Measurements from ENCODE around the gene AQP5. TPM values are rescaled to one million over a fixed set of nuclear protein-coding genes. Genes with fewer than 3 reads are reported as not detected.

The AQP5 gene
- total and polyA plus RNA-seq, 2 donors (not counting 3 experiments of a cell fraction or from before 2014, with no cell fraction given), result 0.95 to 2.3 TPM

DNA sequence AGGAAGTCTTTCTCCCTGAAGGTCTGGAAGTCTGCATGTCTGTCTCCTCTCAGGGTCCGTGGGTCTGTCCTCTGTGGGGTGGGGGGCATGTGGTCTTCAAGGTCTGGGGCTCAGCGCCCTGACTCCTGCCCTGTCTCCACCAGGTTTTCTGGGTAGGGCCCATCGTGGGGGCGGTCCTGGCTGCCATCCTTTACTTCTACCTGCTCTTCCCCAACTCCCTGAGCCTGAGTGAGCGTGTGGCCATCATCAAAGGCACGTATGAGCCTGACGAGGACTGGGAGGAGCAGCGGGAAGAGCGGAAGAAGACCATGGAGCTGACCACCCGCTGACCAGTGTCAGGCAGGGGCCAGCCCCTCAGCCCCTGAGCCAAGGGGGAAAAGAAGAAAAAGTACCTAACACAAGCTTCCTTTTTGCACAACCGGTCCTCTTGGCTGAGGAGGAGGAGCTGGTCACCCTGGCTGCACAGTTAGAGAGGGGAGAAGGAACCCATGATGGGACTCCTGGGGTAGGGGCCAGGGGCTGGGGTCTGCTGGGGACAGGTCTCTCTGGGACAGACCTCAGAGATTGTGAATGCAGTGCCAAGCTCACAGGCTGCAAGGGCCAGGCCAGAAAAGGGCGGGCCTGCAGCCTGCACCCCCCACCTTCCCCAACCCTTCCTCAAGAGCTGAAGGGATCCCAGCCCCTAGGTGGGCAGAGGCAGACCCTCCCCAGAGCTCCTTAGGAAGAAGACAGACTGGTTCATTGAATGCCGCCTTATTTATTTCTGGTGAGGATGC is 3.4 kb downstream of the AQP5 start:
- no peak overlapping the region for H3K27ac ChIP-seq (ENCODE audit: insufficient read depth, low read depth, low read length)
- dilution Hi-C loops (cut with MboI; ENCODE audit: extremely low pct_ligation_motif_present, low sequenced_read_pairs) (loop anchor here (25.0 kb wide), 1 partner anchor 97 kb away; the partner anchor contains the start of gene ASIC1), intact Hi-C loops (cut with micrococcal nuclease) (loop anchor here (5.0 kb wide), 1 partner anchor 212 kb away; no protein-coding TSS in a partner anchor)
- ChIA-PET POLR2A (no interaction called here), CTCF (interaction anchor here (0.8 to 11.4 kb wide), 9 partner anchors 16 to 101 kb away, joined by 3 to 317 read pairs (median 112); partner anchors contain the start of gene ASIC1)
- no peak for FAIRE-seq
- H3K36me3 ChIP-seq (ENCODE audit: control insufficient read depth in 2 of 2, extremely low read depth in 1 of 2, insufficient read depth in 2 of 2, low read length in 2 of 2), result no peaks in the 10 kb centered on the region
- H3K27me3 ChIP-seq (ENCODE audit: control insufficient read depth in 2 of 2, insufficient read depth in 2 of 2, low read length in 2 of 2), result peaks cover 11 to 15% of the 10 kb centered on the region in 2 experiments
- H2AFZ ChIP-seq (ENCODE audit: low read depth, low read length), result no peak overlapping the region
- H3K4me3 ChIP-seq (replicated peaks in 1 of 3; ENCODE audit: insufficient read depth in 1 of 3, low read depth in 1 of 3, low read length in 3 of 3), result no peak overlapping the region
- H3K9me3 ChIP-seq (replicated peaks; ENCODE audit: control insufficient read depth, insufficient read depth, low read length), result no peaks in the 10 kb centered on the region
- no peak for DNase-seq (ENCODE audit: low read depth, low spot score)
- no peaks in the 10 kb centered on the region for H3K9me1 ChIP-seq (replicated peaks; ENCODE audit: control insufficient read depth, extremely low read depth, insufficient read depth, low read length)
- H4K20me1 ChIP-seq (replicated peaks; ENCODE audit: control insufficient read depth, extremely low read depth, insufficient read depth, low read length), result no peaks in the 10 kb centered on the region
- no peaks in the 10 kb centered on the region for H3K79me2 ChIP-seq (ENCODE audit: control insufficient read depth, insufficient read depth, low read length)
- H3K4me2 ChIP-seq (ENCODE audit: insufficient read depth, low read length), result no peak overlapping the region
- H3K9ac ChIP-seq (replicated peaks; ENCODE audit: extremely low read depth, insufficient read depth, low read length), result no peak overlapping the region
- TF ChIP-seq, protein P1, sequence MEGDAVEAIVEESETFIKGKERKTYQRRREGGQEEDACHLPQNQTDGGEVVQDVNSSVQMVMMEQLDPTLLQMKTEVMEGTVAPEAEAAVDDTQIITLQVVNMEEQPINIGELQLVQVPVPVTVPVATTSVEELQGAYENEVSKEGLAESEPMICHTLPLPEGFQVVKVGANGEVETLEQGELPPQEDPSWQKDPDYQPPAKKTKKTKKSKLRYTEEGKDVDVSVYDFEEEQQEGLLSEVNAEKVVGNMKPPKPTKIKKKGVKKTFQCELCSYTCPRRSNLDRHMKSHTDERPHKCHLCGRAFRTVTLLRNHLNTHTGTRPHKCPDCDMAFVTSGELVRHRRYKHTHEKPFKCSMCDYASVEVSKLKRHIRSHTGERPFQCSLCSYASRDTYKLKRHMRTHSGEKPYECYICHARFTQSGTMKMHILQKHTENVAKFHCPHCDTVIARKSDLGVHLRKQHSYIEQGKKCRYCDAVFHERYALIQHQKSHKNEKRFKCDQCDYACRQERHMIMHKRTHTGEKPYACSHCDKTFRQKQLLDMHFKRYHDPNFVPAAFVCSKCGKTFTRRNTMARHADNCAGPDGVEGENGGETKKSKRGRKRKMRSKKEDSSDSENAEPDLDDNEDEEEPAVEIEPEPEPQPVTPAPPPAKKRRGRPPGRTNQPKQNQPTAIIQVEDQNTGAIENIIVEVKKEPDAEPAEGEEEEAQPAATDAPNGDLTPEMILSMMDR (IDR thresholded peaks at IDR 0.05; ENCODE audit: extremely low read depth in 1 of 2, insufficient read depth in 1 of 2, low read depth in 1 of 2, low read length in 2 of 2), result no peak
- TF ChIP-seq FOS (IDR thresholded peaks at IDR 0.05; ENCODE audit: borderline replicate concordance, insufficient read depth, low read length), result no peak
- H3K4me1 ChIP-seq (ENCODE audit: control insufficient read depth, extremely low read depth, insufficient read depth, low read length), result peaks cover 20% of the 10 kb centered on the region
- BruUV-seq (replicated peaks), result no TSS peak

DNA sequence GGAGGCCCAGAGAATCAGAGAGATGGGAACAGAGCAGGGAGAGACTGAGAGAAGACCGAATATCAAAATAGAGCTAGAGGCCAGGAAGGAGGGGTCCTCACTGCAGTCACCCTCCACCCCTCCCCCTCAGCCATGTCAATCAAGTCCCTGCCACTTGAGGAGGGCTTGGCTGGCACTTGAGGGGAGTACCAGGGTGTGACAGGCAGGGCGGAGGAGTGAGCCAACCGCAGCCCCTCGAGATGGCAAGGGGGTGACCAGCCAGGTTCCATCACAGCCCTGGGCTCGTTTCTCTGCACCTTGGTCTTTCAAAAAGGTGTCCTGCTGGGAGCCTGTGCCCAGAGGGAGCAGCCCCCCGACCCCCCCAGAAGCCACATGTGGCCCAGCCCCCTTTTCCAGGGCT is 4.2 kb downstream of the AQP5 start:
- H3K4me1 ChIP-seq (ENCODE audit: control insufficient read depth, extremely low read depth, insufficient read depth, low read length), result peaks cover 12% of the 10 kb centered on the region
- no peaks in the 10 kb centered on the region for H3K9me3 ChIP-seq (replicated peaks; ENCODE audit: control insufficient read depth, insufficient read depth, low read length)
- peaks cover 14 to 18% of the 10 kb centered on the region in 2 experiments for H3K27me3 ChIP-seq (ENCODE audit: control insufficient read depth in 2 of 2, insufficient read depth in 2 of 2, low read length in 2 of 2)
- TF ChIP-seq POLR2AphosphoS5 (IDR thresholded peaks at IDR 0.05; ENCODE audit: insufficient read depth, low read depth, low read length) (no peak), JUN (IDR thresholded peaks at IDR 0.05; ENCODE audit: borderline replicate concordance, insufficient read depth, insufficient read length, low read depth) (no peak), POLR2A (IDR thresholded peaks at IDR 0.05; ENCODE audit: low read depth, low read length) (no peak), EZH2 (IDR thresholded peaks at IDR 0.05; ENCODE audit: borderline replicate concordance, low read depth, low read length, severe bottlenecking) (no peak), GATA2 (IDR thresholded peaks at IDR 0.05; ENCODE audit: insufficient read depth, insufficient read length, low read depth, low read length) (no peak), FOS (IDR thresholded peaks at IDR 0.05; ENCODE audit: borderline replicate concordance, insufficient read depth, low read length) (no peak), MYC (IDR thresholded peaks at IDR 0.05; ENCODE audit: low read depth, low read length) (no peak)
- TF ChIP-seq, protein P2, sequence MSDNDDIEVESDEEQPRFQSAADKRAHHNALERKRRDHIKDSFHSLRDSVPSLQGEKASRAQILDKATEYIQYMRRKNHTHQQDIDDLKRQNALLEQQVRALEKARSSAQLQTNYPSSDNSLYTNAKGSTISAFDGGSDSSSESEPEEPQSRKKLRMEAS (IDR thresholded peaks at IDR 0.05; ENCODE audit: insufficient read depth, insufficient read length), result no peak
- TF ChIP-seq, protein P1 (IDR thresholded peaks at IDR 0.05; ENCODE audit: extremely low read depth in 1 of 2, insufficient read depth in 1 of 2, low read depth in 1 of 2, low read length in 2 of 2), result no peak
- FAIRE-seq (no peak), DNase-seq (ENCODE audit: low read depth, low spot score) (no peak)
- ChIA-PET POLR2A (interaction anchor here (0.6 kb wide), 1 partner anchor 97 kb away, joined by 5 read pairs; no protein-coding TSS in a partner anchor), CTCF (interaction anchor here (1.2 to 11.4 kb wide), 18 partner anchors 8 to 109 kb away, joined by 3 to 317 read pairs (median 14); partner anchors contain the start of genes ASIC1 and RACGAP1)
- dilution Hi-C loops (cut with MboI; ENCODE audit: extremely low pct_ligation_motif_present, low sequenced_read_pairs), result loop anchor here (25.0 kb wide), 1 partner anchor 96 kb away; the partner anchor contains the start of gene ASIC1
- H2AFZ ChIP-seq (ENCODE audit: low read depth, low read length), result no peak overlapping the region
- no peak overlapping the region for H3K4me3 ChIP-seq (replicated peaks in 1 of 3; ENCODE audit: insufficient read depth in 1 of 3, low read depth in 1 of 3, low read length in 3 of 3)
- no peaks in the 10 kb centered on the region for H3K9me1 ChIP-seq (replicated peaks; ENCODE audit: control insufficient read depth, extremely low read depth, insufficient read depth, low read length)
- no peak overlapping the region for H3K4me2 ChIP-seq (ENCODE audit: insufficient read depth, low read length)
- H3K36me3 ChIP-seq (ENCODE audit: control insufficient read depth in 2 of 2, extremely low read depth in 1 of 2, insufficient read depth in 2 of 2, low read length in 2 of 2), result no peaks in the 10 kb centered on the region
- no peaks in the 10 kb centered on the region for H4K20me1 ChIP-seq (replicated peaks; ENCODE audit: control insufficient read depth, extremely low read depth, insufficient read depth, low read length)
- no peak overlapping the region for H3K27ac ChIP-seq (ENCODE audit: insufficient read depth, low read depth, low read length)
- BruUV-seq (replicated peaks), result no TSS peak
- intact Hi-C loops (cut with micrococcal nuclease), result loop anchor here (2.0 to 5.0 kb wide), 3 partner anchors 19 to 211 kb away; no protein-coding TSS in a partner anchor
- H3K9ac ChIP-seq (replicated peaks; ENCODE audit: extremely low read depth, insufficient read depth, low read length), result no peak overlapping the region
- H3K79me2 ChIP-seq (ENCODE audit: control insufficient read depth, insufficient read depth, low read length), result no peaks in the 10 kb centered on the region

All from endothelial cell of umbilical vein (primary cell).